Hepatocyte (in vitro differentiated cells): Measurements from ENCODE around the gene DNAI2. TPM values are rescaled to one million over a fixed set of nuclear protein-coding genes. Genes with fewer than 3 reads are reported as not detected.
A peak's percentile ranks its signal among the peaks of the same experiment; 100 is the strongest.

Experiments
- DNase-seq: peaks from one replicate; pipeline ENCODE4 v3.0.0-alpha.2; 2016; ENCODE audit warnings: low spot score
- H2AFZ ChIP-seq: fragments of 200-600 bp; sonication (generic); 2 replicates; pipeline ENCODE4 v1.6.0; 2016; ENCODE audit warnings: antibody characterized with exemption, mild to moderate bottlenecking
- H3K27ac ChIP-seq: fragments of 200-600 bp; sonication (generic); 2 replicates; pipeline ENCODE4 v1.5.1; 2016; ENCODE audit warnings: mild to moderate bottlenecking
- H3K27me3 ChIP-seq: fragments of 200-600 bp; sonication (generic); 2 replicates; pipeline ENCODE4 v1.6.1; 2016
- H3K36me3 ChIP-seq: fragments of 200-600 bp; sonication (generic); replicated peaks from 2 replicates; pipeline ENCODE4 v1.5.1; 2016; ENCODE audit warnings: low read depth; ENCODE audit not compliant: insufficient read depth
- H3K4me1 ChIP-seq: fragments of 200-600 bp; sonication (generic); 2 replicates; pipeline ENCODE4 v1.5.1; 2016; ENCODE audit warnings: mild to moderate bottlenecking, moderate library complexity; ENCODE audit not compliant: insufficient read depth
- H3K4me2 ChIP-seq: fragments of 200-600 bp; sonication (generic); 2 replicates; pipeline ENCODE4 v1.6.0; 2016
- H3K4me3 ChIP-seq: fragments of 200-600 bp; sonication (generic); 2 replicates; pipeline ENCODE4 v1.5.1; 2016; ENCODE audit warnings: mild to moderate bottlenecking
- H3K79me2 ChIP-seq: fragments of 200-600 bp; sonication (generic); 2 replicates; pipeline ENCODE4 v1.6.0; 2017; ENCODE audit warnings: mild to moderate bottlenecking
- H3K9me2 ChIP-seq: fragments of 200-600 bp; sonication (generic); replicated peaks from 2 replicates; pipeline ENCODE4 v1.6.0; 2017; ENCODE audit warnings: mild to moderate bottlenecking; ENCODE audit not compliant: insufficient read depth
- H3K9me3 ChIP-seq: fragments of 200-600 bp; sonication (generic); 2 replicates; pipeline ENCODE4 v1.5.1; 2016; ENCODE audit warnings: low read depth, mild to moderate bottlenecking
- H4K20me1 ChIP-seq: fragments of 200-600 bp; sonication (generic); 2 replicates; pipeline ENCODE4 v1.6.0; 2016; ENCODE audit warnings: mild to moderate bottlenecking; ENCODE audit not compliant: insufficient read depth, poor library complexity, severe bottlenecking
- EZH2 ChIP-seq: fragments of 200-600 bp; sonication (generic); IDR thresholded peaks from 2 replicates; pipeline ENCODE4 v1.6.1; 2016; ENCODE audit warnings: antibody characterized with exemption, mild to moderate bottlenecking, borderline replicate concordance
- EZH2phosphoT487 ChIP-seq: fragments of 200-600 bp; sonication (generic); IDR thresholded peaks from one replicate; pipeline ENCODE4 v1.6.1; 2018; ENCODE audit warnings: antibody characterized with exemption, mild to moderate bottlenecking, low read depth, moderate library complexity; ENCODE audit not compliant: unreplicated experiment, severe bottlenecking
- WGBS: methylation state at CpG from one replicate; pipeline ENCODE4 v1.1.6; 2016; ENCODE audit warnings: low lambda C conversion rate; ENCODE audit errors: missing lambda C conversion rate; 5-methylcytosine and 5-hydroxymethylcytosine counted together
- polyA plus RNA-seq: library from polyadenylated mRNA; unstranded; fragments of >200 nt; fragmentation: Nextera tagmentation; extraction: Ambion mirVana; gene quantifications from 2 replicates; pipeline ENCODE4 v1.2.1, GENCODE V29; 2016
- total RNA-seq: library from RNA; depleted of rRNA; stranded (reverse); fragments of >200 nt; gene quantifications from 2 replicates; pipeline ENCODE4 v1.2.3, GENCODE V29; 2014
- TF ChIP-seq, protein P1 (sequence below): fragments of 200-600 bp; sonication (generic); IDR thresholded peaks from 2 replicates; pipeline ENCODE4 v1.5.1; 2016; ENCODE audit warnings: antibody characterized with exemption, mild to moderate bottlenecking; ENCODE audit not compliant: poor library complexity

DNAI2 gene
- total and polyA plus RNA-seq, 2 experiments from 2014 or later: not detected

DNA sequence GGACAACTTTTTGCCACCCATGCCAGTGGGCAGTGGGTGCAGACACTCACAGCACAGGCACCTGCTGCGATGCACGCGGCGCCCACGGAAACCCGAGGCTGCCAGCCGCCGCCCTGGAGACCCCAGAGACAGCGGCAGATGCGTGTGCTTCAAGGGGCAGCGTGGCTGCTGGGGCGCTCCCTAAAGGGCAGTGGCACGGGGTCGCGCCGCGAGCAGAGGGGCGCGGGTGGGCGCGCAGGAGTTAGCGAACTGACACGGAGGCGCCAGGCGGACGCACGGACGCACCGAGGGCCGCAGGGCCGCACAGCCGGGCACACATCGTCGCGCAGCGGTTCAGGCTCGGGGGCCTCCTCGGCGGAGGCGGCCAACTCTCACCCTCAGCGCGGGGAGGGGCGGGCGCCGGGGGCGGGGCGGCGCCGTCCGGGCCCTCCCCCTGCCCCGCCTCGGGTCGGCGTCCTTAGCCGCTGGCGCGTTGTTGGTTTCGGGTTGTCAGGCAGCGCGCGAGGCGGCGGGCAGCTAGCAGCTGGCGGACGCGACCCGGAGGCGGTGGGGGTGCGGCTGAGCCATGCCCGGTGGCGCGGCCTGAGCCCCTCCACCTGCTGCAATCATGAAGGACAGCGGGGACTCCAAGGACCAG is 51.8 kb downstream of the DNAI2 start, which contains the start of gene KIF19:
Gene KIF19 (plus strand): TSS at position 484 of the 637 bp plus-strand sequence. CDS start 124 bp downstream, at position 608.
- H3K4me3 ChIP-seq: no peak within 1 kb of the TSS
- no peaks in the 10 kb centered on the region for H4K20me1 ChIP-seq
- no peaks in the 10 kb centered on the region for H3K9me3 ChIP-seq
- no peaks in the 10 kb centered on the region for H3K9me2 ChIP-seq
- H3K4me2 ChIP-seq: peak within 1 kb of the TSS; percentile 85
- H3K4me1 ChIP-seq: no peaks in the 10 kb centered on the region
- no peak for TF ChIP-seq EZH2phosphoT487
- TF ChIP-seq, protein P1, sequence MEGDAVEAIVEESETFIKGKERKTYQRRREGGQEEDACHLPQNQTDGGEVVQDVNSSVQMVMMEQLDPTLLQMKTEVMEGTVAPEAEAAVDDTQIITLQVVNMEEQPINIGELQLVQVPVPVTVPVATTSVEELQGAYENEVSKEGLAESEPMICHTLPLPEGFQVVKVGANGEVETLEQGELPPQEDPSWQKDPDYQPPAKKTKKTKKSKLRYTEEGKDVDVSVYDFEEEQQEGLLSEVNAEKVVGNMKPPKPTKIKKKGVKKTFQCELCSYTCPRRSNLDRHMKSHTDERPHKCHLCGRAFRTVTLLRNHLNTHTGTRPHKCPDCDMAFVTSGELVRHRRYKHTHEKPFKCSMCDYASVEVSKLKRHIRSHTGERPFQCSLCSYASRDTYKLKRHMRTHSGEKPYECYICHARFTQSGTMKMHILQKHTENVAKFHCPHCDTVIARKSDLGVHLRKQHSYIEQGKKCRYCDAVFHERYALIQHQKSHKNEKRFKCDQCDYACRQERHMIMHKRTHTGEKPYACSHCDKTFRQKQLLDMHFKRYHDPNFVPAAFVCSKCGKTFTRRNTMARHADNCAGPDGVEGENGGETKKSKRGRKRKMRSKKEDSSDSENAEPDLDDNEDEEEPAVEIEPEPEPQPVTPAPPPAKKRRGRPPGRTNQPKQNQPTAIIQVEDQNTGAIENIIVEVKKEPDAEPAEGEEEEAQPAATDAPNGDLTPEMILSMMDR: no peak
- TF ChIP-seq EZH2: no peak
- H3K27me3 ChIP-seq: peaks cover 37% of the 10 kb centered on the region
- H3K36me3 ChIP-seq: no peaks in the 10 kb centered on the region
- no peak within 1 kb of the TSS for H3K27ac ChIP-seq
- WGBS: 13% methylated on average over 35 of the region's 73 CpGs
- H2AFZ ChIP-seq: no peak within 1 kb of the TSS
- DNase-seq: peak; percentile 70
- H3K79me2 ChIP-seq: no peaks in the 10 kb centered on the region

DNA sequence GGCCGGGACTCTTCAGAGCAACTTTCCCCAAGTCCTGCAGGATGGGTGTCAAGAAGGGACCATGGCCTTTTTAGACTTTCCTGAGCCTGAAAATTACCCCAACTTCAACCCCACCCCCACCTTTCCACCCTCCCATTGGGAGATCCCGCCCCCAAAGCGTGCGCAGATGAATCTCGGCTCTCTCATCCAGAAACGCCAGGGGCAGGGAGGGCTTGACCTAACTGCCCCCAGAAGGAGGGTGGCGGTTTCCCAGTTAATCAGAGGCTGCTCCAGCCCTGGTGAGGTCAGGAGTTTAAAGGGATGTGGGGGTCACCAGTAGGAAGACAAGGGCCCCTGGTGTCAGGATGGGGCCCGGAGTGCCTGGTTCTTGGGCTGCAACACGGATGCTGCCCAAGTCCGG is 52.5 kb downstream of the DNAI2 start:
- Histone ChIP-seq H3K27ac (no peak overlapping the region), H3K4me1 (no peaks in the 10 kb centered on the region), H3K79me2 (no peaks in the 10 kb centered on the region), H3K9me3 (no peaks in the 10 kb centered on the region), H4K20me1 (no peaks in the 10 kb centered on the region), H3K4me2 (peak overlapping the region; percentile 85), H2AFZ (no peak overlapping the region), H3K27me3 (peaks cover 37% of the 10 kb centered on the region), H3K4me3 (no peak overlapping the region), H3K36me3 (no peaks in the 10 kb centered on the region), H3K9me2 (no peaks in the 10 kb centered on the region)
- WGBS: 36% methylated on average over 7 of the region's 10 CpGs
- TF ChIP-seq, protein P1: no peak
- TF ChIP-seq EZH2 (no peak), EZH2phosphoT487 (no peak)
- DNase-seq: no peak

DNA sequence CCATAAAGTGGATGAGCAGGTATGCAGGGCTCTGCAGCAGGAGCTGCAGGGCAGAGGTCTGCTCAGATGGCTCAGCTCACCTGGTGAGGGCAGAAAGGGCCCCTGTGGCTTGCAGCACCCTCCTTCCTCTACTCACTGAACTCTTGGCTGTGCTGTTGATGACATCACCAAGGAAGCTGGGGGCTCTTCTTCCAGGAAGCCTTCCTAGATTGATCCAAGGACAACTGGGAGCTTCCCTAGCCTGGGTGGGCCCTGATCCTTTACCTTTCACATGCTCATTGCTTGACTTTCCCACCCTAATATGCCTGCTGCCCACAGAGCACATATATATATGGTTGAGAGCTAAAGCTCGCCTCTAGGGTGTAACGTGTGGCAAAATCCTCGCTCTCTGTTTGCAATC is 54.5 kb downstream of the DNAI2 start:
- H3K27me3 ChIP-seq: peaks cover 37% of the 10 kb centered on the region
- TF ChIP-seq, protein P1: no peak
- TF ChIP-seq EZH2phosphoT487: no peak
- no peak for TF ChIP-seq EZH2
- H3K4me2 ChIP-seq: no peak overlapping the region
- no peaks in the 10 kb centered on the region for H4K20me1 ChIP-seq
- no peaks in the 10 kb centered on the region for H3K36me3 ChIP-seq
- no peak overlapping the region for H3K27ac ChIP-seq
- no peak overlapping the region for H3K4me3 ChIP-seq
- H3K79me2 ChIP-seq: no peaks in the 10 kb centered on the region
- no peaks in the 10 kb centered on the region for H3K9me2 ChIP-seq
- WGBS: 93% methylated on average over 3 of the region's 3 CpGs
- H3K9me3 ChIP-seq: no peaks in the 10 kb centered on the region
- no peak for DNase-seq
- H3K4me1 ChIP-seq: no peaks in the 10 kb centered on the region
- H2AFZ ChIP-seq: no peak overlapping the region
